Activated T-helper 1 cell treated with anti-CD3 and anti-CD28 coated beads, Interleukin-2, amount 50 U/mL, for 16 hours (primary cell): ENCODE data around the gene PRKAG2.
"Not testable (repeated sequence)": the region's sequence is repeated elsewhere in the genome, so short reads cannot be mapped to it uniquely, and the experiment has no call there.

Source experiments
- DNase-seq, 2 donors: peaks; one replicate each; pipeline ENCODE4 v3.0.0-alpha.2; 2020; ENCODE audit warnings: low read depth in 1 of 2, low spot score in 1 of 2

PRKAG2 gene

DNA sequence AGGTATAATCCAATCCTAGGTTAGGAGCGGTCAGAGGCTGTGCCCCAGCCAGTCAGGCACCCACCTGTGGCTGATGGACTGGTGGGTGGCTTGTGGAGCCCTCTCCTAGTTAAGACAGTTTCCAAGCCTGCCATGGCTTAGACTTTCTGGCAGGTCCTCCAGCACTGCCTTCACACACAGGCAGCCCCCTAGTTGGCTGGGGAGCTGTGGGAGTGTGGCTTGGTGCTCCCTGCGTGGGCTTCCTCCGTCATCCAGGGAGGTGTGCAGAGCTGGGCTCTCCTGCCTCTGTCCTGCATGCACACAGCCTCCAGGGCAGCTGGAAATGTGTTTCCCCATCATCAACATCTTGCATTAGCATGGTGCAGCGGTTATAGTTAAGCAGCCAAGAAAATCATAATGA, 273.0 kb downstream of the PRKAG2 start:
- DNase-seq: no peak

DNA sequence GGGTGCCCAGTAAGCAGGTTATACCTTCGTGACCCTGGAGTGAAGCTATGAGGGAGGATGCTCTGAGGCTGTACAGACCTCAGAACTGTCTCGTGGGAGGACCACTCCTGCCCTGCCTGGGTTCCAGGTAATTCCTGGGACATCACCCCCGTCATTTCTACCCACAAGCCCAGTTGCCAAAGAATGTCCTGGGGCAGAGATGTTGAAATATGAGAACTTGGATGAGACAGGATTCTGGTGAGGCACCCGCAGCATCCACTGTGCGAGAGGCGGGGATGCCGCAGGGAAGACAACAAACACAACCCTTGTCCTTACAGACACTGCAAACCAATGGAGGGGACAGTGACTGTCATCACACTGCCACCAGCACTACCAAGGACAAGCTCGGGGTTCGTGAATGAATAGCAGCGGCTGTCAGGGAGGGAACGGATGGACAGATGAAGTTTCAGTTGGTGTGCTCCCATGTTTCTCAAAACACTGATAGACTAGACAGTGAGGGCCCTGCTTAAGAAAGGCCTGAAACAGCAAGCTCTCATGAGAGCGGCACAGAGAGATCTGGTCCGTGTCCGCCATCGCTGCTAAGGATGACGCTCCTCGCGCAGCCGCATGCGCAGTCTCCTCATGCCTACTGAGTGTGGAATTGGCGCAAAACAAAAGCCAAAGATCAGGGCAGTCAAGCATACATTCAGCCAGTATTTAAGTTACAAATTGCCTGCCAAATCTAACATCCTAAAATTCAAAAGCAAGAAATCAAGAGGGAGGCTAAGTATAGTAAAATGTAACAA, 275.2 kb downstream of the PRKAG2 start:
- no peak for DNase-seq

DNA sequence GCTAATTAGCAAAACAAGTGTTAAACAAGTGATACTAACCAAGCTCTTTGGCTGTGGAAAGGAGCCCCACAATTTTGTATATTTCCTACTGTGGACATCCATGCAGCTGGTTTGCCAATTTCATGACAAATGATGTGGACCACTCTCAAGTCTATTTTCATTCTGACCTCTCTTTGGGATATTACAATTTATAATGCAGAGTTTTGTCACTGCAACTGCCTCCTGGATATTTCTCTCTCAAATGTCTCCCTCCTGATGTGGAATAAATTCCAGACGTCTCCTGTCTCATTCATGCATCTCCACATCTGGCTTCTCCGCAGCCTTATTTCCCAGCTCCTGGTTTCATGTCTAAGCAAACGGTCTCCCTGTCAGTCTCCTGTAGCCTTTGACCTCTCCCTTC, 276.6 kb downstream of the PRKAG2 start:
- DNase-seq: no peak

DNA sequence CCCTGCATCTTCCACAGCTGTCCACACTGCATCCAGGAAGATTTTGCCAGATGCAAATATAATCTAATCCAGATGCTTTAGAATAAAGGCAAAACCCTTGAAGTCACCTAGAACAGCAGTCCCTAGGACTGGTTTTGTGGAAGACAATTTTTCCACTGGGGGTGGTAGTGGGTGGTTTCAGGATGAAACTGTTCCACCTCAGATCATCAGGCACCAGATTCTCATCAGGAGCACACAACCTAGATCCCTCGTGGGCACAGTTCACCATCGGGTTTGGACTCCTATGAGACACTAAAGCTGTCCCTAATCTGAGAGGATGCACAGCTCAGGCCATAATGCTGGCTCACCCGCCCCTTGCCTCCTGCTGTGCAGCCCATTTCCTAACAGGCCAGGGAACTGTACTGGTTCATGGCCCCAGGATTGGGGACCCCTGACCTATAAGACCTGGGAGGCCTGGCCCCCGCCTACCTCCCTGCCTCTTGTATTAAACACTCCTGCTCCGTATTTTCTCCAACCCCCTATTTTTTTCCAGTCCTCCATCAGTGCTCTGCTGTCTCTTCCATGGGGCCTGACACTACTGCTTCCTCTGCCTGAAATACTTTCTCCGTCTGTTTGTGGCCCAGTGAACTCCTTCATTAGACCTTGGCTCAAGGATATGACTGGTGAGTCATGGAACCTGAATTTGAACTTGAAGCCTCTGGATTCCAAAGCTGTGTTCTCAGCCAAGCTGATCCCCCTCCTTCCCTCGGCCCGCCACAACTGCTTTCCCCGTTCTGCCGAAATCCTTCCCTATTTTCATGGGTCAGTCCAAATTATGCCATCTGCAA, 277.3 kb downstream of the PRKAG2 start:
- DNase-seq: no peak

DNA sequence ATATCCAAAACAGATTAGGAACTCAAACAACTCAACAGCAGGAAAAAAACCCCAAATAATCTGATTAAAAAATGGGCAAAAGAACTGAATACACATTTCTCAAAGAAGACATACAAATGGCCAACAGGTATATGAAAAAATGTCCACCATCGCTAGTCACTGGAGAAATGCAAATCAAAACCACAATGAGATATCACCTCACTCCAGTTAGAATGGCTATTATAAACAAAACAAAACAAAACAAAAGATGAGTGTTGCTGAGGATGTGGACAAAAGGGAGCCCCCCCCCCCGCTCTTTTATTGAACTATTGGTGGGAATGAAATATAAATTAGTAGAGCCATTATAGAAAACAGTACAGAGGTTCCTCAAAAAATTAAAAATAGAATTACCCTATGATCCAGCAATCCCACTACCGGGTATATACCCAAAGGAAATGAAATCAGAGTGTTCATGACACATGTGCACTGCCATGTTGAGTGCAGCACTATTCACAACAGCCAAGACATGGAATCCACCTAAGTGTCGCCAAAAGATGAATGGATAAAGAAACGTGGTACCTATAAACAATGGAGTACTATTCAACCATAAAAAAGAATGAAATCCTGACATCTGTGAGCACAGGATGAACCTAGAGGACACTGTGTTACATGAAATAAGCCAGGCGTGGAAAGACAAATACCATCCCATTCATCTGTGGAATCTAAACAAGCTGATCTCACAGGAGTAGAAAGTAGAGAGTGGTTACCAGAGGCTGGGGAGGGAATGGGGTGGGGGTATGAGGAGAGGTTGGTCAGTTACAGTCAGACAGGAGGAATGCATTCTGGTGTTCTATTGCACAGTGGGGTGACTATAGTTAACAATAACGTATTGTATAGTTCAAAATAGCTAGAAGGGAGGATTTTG, 279.1 kb downstream of the PRKAG2 start:
- no peak for DNase-seq

DNA sequence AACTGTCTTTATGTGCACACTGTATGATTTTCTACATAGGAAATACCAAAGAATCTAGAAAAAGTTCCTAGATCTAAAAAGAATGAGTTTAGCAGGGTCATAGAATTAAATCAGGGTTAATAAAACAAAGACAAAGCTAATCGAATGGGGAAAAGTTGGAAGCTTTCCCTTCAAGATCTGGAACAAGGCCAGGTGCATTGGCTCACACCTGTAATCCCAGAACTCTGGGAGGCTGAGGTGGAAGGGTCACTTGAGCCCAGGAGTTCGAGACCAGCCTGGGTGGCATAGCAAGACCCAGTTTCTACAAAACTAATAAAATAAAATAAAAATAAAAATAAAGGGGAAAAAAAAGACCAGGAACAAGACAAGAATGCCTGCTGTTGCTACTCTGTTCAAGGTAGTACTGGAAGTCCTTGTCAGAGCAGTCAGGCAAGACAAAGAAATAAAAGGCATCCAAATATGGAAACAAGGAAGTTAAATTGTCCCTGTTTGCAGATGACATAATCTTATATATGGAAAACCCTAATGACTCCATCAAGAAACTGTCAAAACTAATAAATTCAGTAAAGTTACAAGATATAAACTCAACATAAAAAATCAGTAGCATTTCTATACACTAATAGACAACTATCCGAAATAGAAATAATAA, 281.1 kb downstream of the PRKAG2 start:
- no peak for DNase-seq

DNA sequence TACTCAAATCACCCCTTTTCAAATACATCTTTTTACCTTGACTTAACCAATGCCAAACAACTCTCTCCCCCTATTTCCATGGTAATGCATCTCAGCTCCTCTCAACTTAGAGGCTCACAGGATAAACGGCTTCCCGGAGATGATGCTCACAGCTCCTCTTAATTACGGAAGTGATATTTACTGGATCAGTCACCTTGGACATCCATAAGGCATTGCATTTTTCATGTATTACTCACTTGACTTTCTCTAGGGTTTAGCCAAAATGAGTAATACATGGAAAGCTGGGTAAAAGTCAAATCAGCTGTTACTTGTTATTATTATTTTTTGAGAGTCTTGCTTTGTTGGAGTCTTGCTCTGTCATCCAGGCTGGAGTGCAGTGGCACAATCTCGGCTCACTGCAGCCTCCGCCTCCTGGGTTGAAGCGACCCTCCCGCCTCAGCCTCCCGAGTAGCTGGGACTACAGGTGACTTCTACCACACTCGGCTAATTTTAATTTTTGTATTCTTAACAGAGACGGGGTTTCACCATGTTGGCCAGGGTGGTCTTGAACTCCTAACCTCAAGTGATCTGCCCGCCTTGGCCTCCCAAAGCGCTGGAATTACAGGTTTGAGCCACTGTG, 283.9 kb downstream of the PRKAG2 start:
- no peak for DNase-seq

DNA sequence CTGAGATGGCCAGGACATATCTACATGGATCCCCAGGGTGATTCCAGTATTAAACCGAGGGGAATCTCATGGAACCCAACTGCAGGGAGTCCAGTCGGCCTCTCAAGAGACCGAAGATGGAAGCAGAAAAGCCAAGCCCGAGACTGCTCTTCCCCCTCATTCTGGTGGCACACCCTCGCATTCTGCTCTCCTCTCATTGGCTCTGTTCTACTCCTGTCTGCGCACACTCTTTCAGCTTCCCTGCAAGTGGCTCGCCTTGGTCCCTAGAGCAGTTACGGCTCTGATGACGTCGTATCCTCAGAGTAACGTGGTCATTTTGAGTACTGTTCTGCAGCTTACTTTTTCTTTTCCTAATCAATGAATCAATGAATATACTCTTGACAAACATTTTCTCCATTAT, 284.6 kb downstream of the PRKAG2 start:
- DNase-seq: no peak

DNA sequence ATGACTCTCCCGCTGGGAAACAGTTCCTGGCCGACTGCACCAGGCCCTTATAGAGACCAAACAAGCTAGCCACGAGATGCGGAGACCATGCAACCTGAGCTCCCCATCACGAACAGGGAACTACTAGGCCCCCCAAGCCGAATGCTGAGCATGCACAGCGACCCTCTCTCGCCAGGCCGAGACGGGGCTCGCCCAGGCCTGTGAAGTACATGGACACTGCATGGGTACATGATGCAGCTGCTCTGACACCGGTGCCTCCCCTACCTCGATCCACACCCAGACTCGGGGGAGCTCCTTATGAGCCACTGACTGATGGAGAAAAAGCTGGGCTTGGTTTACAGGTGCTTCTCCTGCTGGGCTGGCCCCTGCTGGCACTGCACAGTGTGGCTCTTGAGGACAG, 285.0 kb downstream of the PRKAG2 start:
- DNase-seq: no peak

DNA sequence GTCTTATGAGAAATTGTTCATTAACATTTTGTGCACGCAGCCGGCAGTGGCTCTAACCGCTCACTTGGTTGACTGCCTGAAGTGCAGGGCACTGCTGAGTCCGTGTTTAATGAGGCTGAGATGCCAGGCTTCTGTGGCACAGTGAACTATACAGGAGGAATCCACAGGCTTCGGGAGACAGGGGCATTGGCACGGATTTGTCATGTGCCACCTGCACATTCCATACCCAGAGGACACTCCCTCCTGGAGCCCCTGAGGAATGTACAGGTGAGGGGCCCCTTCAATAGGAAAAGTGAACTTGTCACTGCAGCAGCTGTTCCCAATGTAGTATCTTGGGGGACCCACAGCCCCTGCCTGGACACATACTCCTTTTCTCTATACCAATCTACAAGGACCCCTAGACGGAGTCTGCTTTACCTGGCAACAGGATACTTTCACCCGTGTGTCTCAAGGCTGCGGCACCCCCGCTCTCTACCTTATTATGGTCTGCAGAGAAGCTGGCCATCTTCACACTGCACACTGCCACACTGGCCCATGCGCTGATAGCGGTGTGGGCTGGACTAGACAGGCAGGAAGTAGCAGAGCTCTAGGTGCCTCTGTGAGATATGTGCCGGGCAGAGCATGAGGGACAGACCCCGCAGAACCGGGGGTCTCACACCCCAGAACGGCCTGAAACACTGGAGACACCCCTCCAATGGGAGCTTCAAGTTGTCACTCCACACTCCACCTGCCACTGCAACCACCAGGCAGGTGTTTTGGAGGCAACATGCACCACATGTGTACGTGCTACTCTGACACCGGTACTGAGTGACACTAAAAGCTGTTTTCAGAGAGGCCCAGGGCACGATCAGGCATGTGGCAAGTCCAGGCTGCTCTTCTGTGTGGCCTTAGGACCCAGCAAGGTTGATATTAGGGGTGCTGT, 285.8 kb downstream of the PRKAG2 start:
- no peak for DNase-seq

DNA sequence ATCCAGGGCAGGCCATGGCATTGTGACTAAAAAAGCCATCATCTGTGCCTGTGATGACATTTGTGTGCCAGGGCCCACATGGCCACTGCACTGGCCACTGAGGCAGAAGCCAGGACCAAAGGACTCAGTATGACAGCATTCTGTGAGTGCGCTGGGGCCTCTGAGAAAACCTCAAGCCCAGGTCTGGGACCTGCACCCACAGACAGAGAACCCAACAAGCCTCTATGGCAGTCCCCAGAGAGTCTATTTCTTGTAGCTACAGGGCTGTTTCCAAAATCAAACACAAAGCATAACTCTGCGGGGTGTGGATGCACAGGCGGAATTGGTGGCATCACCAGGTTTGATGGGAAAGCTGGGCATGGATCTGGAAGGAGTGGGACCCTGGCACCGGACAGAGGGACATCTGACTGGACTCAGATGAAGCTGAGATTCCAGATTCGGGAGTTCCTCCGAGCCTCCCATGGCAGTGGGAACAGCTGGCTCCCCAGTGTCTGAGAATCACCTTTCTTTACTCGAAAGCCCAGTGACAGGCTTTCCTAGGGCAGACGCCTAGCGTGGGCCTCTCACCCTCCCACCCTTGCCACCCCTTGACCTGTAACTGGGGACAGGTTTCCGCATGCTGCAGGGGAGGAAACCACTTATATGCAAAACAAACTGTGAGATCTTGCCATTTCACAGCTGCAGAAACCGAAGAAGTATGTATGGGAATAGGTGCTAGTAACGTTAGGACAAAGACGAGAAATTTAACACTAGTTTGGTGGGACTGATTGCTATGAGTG, 286.7 kb downstream of the PRKAG2 start:
- no peak for DNase-seq

DNA sequence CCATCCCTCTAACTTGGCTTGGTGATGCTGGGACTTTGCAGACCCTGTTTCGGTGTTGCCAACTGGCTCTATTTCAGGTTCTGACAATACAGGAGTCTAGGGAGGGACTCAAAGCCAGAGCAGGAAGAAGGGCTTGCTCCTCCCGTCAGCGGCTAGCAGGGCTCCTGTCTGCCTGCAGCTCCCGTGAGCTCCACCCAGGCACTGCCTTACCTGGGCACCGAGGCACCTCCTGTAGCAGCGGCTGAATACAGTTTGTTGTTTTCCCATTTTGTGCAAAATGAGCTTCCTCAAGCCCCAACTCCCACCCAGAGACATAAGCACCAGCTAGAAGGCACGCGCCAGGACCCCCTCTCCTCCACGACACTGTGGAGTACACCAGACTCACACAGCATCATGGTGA, 287.9 kb downstream of the PRKAG2 start:
- DNase-seq: no peak

DNA sequence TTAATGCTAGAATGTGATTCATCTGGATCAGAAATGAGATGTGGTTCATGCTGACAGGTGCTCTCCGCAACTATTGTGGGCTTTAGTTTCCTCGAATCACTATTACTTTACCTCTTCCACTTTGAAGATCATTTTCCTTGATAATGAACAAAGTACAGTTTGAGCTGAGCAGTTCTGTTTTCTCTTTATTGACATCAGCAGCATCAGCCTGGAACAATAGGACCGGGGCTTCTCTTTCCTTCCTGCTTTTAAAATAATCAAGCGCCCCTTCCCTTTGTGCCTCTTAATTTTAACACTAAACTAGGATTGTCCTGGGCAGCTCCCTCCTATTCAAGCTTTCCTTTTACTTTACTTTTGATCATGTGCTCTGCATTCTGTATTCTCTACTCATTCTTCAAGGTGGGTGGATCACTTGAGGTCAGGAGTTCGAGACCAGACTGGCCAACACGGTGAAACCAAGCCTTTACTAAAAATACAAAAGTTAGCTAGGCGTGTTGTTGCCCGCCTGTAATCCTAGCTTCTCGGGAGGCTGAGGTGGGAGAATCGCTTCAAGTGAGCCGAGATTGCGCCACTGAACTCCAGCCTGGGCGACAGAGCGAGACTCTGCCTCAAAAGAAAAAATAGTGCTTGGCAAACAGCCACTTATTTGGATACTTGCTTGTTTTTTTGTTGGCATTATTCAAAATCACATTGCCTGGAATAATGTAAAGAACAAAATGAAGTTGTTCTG, 290.2 kb downstream of the PRKAG2 start:
- DNase-seq: no peak

DNA sequence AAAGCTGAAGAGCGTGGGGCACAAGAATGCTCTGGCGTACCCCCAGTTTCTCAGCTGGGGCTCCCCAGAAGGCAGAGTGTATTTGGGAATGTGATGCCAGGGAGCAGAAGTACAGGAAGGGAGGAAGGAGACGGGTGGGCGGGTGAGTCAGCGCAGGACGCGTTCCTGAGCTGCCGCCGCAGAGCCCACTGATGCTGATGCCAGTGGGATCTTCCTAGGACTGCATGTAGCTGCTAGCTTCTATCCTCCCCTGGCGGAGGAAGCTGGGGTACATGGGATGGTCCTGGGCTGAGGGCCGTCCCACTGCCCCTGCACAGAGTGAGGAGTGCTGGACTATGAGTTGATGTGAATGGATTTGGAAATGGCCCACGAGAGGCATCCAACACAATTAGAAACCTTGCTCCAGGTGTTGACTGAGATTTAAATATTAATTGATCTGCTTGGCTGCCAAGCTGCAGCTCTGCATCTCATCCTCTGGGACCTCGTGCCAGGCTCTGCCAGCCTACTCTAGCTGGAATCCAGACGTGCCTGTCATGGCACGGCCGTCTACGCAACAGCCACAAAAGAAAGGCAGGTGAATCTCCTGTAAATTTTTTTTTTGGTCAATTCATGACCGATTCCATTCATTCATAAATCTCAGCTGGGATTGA, 291.0 kb downstream of the PRKAG2 start:
- DNase-seq: no peak

DNA sequence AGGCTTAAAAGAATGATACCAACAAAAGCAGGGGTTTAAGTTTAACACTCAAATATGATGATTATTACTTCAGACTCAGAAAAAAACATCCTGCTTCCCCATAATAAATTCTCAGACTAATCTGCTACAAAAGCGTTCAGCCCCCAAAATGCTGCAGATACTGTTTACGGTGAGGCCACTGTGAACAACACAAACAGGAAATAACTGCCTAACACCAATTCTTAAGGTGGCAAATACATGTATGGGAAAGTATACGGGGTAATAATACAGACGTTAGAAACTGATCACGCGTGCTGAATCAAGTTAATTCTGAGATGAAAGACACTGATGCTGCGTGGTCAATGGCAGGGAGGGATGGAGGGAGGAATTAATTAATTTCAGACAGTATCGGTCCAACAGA, 295.2 kb downstream of the PRKAG2 start:
- no peak for DNase-seq

DNA sequence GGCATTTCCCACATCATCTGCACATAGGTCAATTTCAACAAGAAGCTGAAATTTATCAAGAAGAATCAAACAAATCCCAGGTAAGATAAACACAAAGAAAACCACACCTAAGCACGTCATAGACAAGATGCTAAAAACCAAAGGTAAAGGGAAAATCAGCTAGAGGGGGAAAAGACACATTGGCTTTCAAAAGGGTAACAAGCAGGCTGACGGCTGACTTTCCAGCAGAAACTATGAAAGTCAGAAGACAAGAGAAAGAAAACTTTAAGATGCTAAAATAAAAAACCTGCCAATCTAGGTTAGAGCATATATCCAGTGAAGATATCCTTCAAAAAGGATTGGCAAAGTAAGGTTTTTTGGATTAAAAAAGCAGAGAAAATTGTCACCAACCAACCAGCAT, 297.3 kb downstream of the PRKAG2 start:
- DNase-seq: no peak

DNA sequence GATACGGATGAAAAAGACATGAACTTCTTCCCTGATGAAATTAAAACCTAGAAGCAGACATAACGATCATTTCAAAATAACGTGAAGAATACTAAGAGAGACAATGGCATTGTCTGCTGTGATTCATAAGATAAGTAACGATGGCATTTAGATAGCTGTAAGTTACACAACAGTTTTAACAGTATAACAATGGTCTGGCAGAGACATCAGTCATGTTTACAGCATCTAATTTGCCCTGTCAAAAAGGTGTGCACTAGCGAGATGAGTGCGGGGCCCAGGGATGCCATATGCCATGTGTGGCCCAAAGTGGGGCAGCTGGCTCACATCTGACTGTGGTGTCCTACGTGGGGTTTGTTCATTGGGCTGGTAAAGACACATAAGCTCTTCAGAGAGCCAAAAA, 301.5 kb downstream of the PRKAG2 start:
- DNase-seq: no peak

DNA sequence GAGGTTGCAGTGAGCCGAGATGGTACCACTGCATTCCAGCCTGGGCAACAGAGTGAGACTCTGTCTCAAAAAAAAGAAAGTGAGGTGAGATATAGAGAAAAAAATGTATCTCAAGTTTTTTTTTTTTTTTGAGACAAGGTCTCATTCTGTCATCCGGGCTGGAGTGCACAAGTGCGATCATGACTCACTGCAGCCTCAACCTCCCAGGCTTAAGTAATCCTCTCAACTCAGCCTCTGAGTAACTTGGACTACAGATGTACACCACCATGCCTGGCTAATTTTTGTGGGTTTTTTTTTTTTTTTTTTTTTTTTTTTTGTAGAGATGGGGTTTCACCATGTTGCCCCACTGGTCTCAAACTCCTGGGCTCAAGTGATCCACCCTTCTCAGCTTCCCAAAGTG, 303.9 kb downstream of the PRKAG2 start:
- DNase-seq: not testable (repeated sequence)
